A549 treated with GW870086 at 1 μM for 4 hours (cell line): ENCODE data around the gene SLC39A10. TPM values are rescaled to one million over a fixed set of nuclear protein-coding genes. Genes with fewer than 3 reads are reported as not detected.

Source experiments
- total RNA-seq: library from RNA; stranded (reverse); fragments of 200-300 nt; extraction: Qiagen RNA extraction; gene quantifications from 5 replicates; pipeline ENCODE4 v1.2.3, GENCODE V29; 2022; ENCODE audit warnings: low read depth

Gene SLC39A10
- total RNA-seq: 12.0 to 21.3 TPM (median 19.3 TPM) in 5 replicates

DNA sequence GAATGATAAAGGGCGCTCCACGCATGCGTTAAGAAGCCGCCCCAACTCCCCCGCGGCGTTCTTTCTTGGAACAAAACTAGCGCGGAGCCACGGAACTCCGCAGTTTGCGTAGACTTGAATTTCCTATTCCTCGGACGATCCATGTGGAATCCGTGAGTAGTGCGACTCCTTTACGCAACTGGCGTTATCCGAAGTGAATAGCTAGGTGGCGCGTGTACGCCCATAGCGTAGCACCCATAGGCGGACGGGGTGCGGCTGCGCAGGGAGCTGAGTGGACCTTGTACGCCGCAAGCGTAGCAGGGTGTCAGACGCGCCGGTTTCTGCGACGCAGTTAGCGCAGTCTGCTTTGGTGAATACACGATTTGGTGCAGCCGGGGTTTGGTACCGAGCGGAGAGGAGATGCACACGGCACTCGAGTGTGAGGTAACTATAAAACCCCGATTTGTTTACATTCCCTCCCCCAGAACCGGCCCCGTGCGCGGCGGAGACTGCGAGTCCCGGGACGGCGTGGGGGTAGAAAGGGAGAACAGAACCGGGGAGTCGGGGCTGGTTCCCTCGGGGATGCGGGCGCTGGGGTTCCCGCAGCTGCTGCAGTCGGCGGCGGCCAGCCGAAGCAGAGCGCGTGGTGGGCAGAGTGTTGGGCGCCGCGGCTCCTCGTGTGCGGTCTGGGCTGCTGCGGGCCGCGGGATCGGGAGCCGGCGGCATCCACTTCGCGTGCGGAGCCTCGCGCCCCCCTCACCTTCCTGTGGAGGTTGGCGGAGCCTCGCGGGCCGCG, at the start of gene SLC39A10:
TSS of gene SLC39A10 (plus strand) at position 368 of the 775 bp plus-strand sequence. CDS start 22,817 bp downstream, outside the sequence.

